ENCODE measurements around the gene FGF18.

GRCh38 chr5:171485668-171486067 is 66.2 kb downstream of the FGF18 start:
- TF ChIP-seq, protein P1, sequence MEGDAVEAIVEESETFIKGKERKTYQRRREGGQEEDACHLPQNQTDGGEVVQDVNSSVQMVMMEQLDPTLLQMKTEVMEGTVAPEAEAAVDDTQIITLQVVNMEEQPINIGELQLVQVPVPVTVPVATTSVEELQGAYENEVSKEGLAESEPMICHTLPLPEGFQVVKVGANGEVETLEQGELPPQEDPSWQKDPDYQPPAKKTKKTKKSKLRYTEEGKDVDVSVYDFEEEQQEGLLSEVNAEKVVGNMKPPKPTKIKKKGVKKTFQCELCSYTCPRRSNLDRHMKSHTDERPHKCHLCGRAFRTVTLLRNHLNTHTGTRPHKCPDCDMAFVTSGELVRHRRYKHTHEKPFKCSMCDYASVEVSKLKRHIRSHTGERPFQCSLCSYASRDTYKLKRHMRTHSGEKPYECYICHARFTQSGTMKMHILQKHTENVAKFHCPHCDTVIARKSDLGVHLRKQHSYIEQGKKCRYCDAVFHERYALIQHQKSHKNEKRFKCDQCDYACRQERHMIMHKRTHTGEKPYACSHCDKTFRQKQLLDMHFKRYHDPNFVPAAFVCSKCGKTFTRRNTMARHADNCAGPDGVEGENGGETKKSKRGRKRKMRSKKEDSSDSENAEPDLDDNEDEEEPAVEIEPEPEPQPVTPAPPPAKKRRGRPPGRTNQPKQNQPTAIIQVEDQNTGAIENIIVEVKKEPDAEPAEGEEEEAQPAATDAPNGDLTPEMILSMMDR (IDR thresholded peaks at IDR 0.05): no peak
- TF ChIP-seq POLR2A (IDR thresholded peaks at IDR 0.05): no peak
